Mucosa of descending colon (tissue), 3 donors: ENCODE data around the gene CDH10. TPM values are rescaled to one million over a fixed set of nuclear protein-coding genes. Genes with fewer than 3 reads are reported as not detected.

Experiments
- ATAC-seq: fragments of 200-7000 bp; cut with Tn5 transposase; one replicate; pipeline ENCODE4 v1.9.1; 2020; ENCODE audit warnings: mild to moderate bottlenecking, moderate library complexity
- DNase-seq, 3 donors: peaks; one replicate each; pipeline ENCODE4 v3.0.0-alpha.2; 2020
- H3K36me3 ChIP-seq: fragments of 200-600 bp; one replicate; pipeline ENCODE4 v1.8.0; 2021; ENCODE audit warnings: low read depth, mild to moderate bottlenecking
- H3K4me1 ChIP-seq: fragments of 200-600 bp; one replicate; pipeline ENCODE4 v1.8.0; 2021; ENCODE audit warnings: low read depth, mild to moderate bottlenecking
- H3K4me3 ChIP-seq: fragments of 200-600 bp; one replicate; pipeline ENCODE4 v1.8.0; 2021; ENCODE audit warnings: mild to moderate bottlenecking
- H3K9me3 ChIP-seq: fragments of 200-600 bp; one replicate; pipeline ENCODE4 v1.8.0; 2021; ENCODE audit warnings: mild to moderate bottlenecking
- CTCF ChIP-seq: fragments of 200-600 bp; IDR thresholded peaks from one replicate; pipeline ENCODE4 v1.8.0; 2022; ENCODE audit warnings: antibody characterized with exemption, mild to moderate bottlenecking
- intact Hi-C, 2 donors: fragments of 100-400 bp; cut with DNase I in 1 of 2; cut with micrococcal nuclease in 1 of 2; formaldehyde crosslinking; loops; one replicate each; pipeline versions ENCODE4 v1.11.0 to v1.11.1; 2022; cut with DNase I, micrococcal nuclease
- total RNA-seq, 3 donors: library from RNA; stranded (reverse); fragmentation: NEBNext Ultra II Directional in 2 of 3; extraction: Animal tissue kit (Norgen Biotek cat#: 25700) in 2 of 3; gene quantifications; one replicate each; pipeline versions ENCODE4 v1.2.1 to v1.2.4, GENCODE V29; 2021 to 2023
- donor health status: DM: no; HTN: no; CAD: no; lungs with moderate emphysema.
- donor health status: DM: no; HTN: no; CAD: no.
- donor health status: DM: no; HTN: yes; CAD: no.

CDH10 gene
- total RNA-seq, 3 donors from 2014 or later: 0.57 TPM; not detected in 2

- Histone ChIP-seq H3K36me3 (no peaks in the 10 kb centered on the region), H3K4me3 (no peak overlapping the region), H3K4me1 (no peaks in the 10 kb centered on the region), H3K9me3 (no peaks in the 10 kb centered on the region)
- TF ChIP-seq CTCF: no peak
- ATAC-seq (no peak), DNase-seq (no peak)
- intact Hi-C loops: no loop called here
These were observed 157.2 kb downstream of the CDH10 start for GRCh38 chr5:24487368-24488229.

GRCh38 chr5:24480952-24481351 is 163.8 kb downstream of the CDH10 start:
- no peaks in the 10 kb centered on the region for H3K36me3 ChIP-seq
- ATAC-seq (no peak), DNase-seq (no peak)
- H3K9me3 ChIP-seq: peaks cover 2% of the 10 kb centered on the region
- no peak for TF ChIP-seq CTCF
- H3K4me3 ChIP-seq: no peak overlapping the region
- intact Hi-C loops: no loop called here
- no peaks in the 10 kb centered on the region for H3K4me1 ChIP-seq

- intact Hi-C loops: no loop called here
- TF ChIP-seq CTCF: no peak
- H3K4me3 ChIP-seq: no peak overlapping the region
- DNase-seq (no peak), ATAC-seq (no peak)
- no peaks in the 10 kb centered on the region for H3K36me3 ChIP-seq
- no peaks in the 10 kb centered on the region for H3K4me1 ChIP-seq
- H3K9me3 ChIP-seq: peaks cover 2% of the 10 kb centered on the region
These were observed 166.8 kb downstream of the CDH10 start for GRCh38 chr5:24477958-24478357.

GRCh38 chr5:24475101-24475500 is 169.7 kb downstream of the CDH10 start:
- Histone ChIP-seq H3K4me3 (no peak overlapping the region), H3K4me1 (no peaks in the 10 kb centered on the region), H3K36me3 (no peaks in the 10 kb centered on the region), H3K9me3 (peaks cover 2% of the 10 kb centered on the region)
- ATAC-seq (no peak), DNase-seq (no peak)
- TF ChIP-seq CTCF: no peak
- intact Hi-C loops: no loop called here

GRCh38 chr5:24474685-24475084 is 170.1 kb downstream of the CDH10 start:
- TF ChIP-seq CTCF: no peak

More at GRCh38 chr5:24474685-24475084, 170.1 kb downstream of the CDH10 start:
- Histone ChIP-seq H3K36me3 (no peaks in the 10 kb centered on the region), H3K4me1 (no peaks in the 10 kb centered on the region), H3K4me3 (no peak overlapping the region), H3K9me3 (peaks cover 2% of the 10 kb centered on the region)
- ATAC-seq (no peak), DNase-seq (no peak)
- intact Hi-C loops: no loop called here
